ENCODE measurements around the gene PLB1.

PLB1 gene

GRCh38 chr2:28692411-28692810 is 196.6 kb downstream of the PLB1 start:
- DNase-seq (ENCODE audit: low read depth, low spot score) = no peak

DNA sequence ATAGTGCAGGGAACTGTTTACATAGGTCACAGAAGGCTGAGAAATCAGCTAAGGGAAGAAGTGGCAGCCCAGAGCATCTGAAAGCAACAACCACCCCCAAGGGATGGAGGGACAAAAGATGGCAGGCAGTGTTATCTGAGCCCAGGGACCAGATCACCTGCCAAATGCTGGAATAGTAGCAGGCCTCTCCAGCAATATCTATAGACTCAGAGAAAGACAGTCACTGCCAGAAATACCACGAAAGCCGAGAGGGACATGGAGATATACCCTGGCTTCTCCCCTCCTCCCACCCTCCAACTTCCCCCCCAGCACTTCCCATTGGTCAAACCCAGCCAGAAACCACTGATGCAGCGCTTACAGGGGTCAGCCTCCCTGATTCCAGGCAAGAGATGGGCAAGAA is 197.4 kb downstream of the PLB1 start:
- DNase-seq (ENCODE audit: low read depth, low spot score) = no peak
